GM12873 (cell line): ENCODE measurements around the gene BCKDK.

Experiments
- CTCF ChIP-seq: IDR thresholded peaks from 2 replicates; pipeline ENCODE4 v1.5.1; 2012; ENCODE audit warnings: low read depth, mild to moderate bottlenecking, moderate library complexity, low read length, control low read depth; ENCODE audit not compliant: insufficient read depth; ENCODE audit errors: missing control alignments

The BCKDK gene

GRCh38 chr16:31125844-31126243 lies 17.7 kb downstream of the BCKDK start:
- TF ChIP-seq CTCF, result no peak

- TF ChIP-seq CTCF, result no peak
Observed at GRCh38 chr16:31127182-31127581, 19.0 kb downstream of the BCKDK start.

GRCh38 chr16:31128711-31129567 lies 20.8 kb downstream of the BCKDK start:
- no peak for TF ChIP-seq CTCF

- TF ChIP-seq CTCF, result no peak
Observed at GRCh38 chr16:31129568-31130335, 21.6 kb downstream of the BCKDK start.

GRCh38 chr16:31130336-31130891 lies 22.2 kb downstream of the BCKDK start:
- TF ChIP-seq CTCF, result no peak

GRCh38 chr16:31130899-31131298 lies 22.7 kb downstream of the BCKDK start:
- TF ChIP-seq CTCF, result no peak

- TF ChIP-seq CTCF, result no peak
Observed at GRCh38 chr16:31131416-31131815, 23.2 kb downstream of the BCKDK start.
